ENCODE results near the gene HYCC2.

Gene HYCC2
- total RNA-seq = 59.3 to 59.8 reads per million in 2 experiments

DNA sequence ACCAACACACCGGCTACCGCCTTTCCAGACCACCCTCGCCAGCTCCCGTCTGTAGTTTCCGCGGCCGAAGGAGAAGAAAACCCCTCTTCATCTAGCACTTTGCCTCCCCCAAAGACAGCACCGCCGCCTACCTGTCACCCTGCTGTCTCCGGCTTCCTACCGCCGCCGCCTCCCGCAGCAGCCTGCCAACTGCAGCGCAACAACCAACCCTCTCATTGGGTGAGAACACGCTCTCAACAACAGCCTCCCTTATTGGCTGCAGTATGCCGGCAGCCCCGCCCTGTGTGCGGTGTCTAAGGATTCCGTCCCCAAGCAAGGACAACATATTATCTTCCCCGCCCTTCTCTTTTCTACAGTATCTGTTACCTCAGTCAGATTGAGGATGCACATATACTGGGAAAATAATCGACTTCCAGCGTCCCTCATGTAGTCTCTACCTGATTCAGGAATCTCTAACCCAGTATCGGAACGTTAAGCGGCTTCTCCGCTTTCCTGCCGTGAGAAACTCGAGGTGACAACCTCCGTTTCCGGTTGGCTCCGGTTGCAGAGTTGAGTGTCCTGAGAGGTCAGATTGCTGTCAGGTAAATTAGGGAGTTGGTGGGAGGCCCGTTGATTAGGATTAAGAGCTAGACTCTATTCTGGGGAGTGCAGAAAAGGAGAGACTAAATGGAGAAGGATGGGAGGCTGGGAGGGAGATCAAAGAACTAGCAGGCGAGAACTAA lies at the start of gene HYCC2, which contains the start of gene NDUFB3:
TSS of gene HYCC2 (minus strand) at position 193 of the 722 bp plus-strand sequence. CDS start 47,662 bp downstream, outside the sequence.
TSS of gene NDUFB3 (plus strand) at position 523 of the 722 bp plus-strand sequence. CDS start 6,882 bp downstream, outside the sequence.
- peak; percentile 91 for DNase-seq (ENCODE audit: low read depth)

DNA sequence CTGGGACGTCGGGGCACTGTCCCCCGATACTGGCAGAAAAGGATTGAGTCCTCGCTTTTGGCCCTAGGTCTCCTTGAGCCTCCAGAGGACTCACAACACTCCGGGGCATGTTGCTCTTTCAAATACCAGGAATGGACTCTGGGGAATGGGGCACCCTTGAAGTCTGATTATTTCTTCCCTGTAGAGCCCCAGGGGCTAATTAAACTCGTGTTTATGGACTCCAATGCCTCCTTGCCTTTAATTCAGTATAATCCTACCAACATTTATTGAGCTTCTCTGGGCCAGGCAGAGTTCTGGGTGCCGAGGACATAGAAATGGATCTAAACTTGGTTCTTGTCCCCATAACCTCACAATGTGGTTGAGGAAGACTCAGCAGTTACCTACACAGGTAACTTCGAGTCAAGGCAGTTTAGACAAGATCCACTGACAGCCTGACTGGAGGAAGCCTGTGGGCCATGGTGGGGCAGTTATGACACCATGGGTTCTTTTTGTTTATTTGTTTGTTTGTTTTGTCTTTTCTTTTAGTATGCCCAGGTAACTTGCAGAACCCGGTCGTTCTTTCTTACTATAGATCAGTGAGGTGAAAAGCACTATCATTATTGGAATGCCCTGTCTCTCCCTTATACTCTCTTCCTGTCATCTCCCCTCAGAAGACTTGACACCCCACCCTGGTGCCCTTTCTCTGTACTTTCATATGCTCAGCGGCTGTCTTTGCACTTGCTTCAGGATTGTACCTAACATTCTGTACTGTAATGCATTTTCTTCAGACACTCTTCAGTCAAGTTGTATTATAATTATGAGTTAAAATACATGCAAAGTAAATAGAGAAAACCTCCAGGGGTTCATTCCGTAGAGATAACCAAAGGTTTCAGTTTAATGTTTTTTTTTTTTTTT lies 47.7 kb upstream of the HYCC2 start:
- DNase-seq (ENCODE audit: low read depth) = no peak

DNA sequence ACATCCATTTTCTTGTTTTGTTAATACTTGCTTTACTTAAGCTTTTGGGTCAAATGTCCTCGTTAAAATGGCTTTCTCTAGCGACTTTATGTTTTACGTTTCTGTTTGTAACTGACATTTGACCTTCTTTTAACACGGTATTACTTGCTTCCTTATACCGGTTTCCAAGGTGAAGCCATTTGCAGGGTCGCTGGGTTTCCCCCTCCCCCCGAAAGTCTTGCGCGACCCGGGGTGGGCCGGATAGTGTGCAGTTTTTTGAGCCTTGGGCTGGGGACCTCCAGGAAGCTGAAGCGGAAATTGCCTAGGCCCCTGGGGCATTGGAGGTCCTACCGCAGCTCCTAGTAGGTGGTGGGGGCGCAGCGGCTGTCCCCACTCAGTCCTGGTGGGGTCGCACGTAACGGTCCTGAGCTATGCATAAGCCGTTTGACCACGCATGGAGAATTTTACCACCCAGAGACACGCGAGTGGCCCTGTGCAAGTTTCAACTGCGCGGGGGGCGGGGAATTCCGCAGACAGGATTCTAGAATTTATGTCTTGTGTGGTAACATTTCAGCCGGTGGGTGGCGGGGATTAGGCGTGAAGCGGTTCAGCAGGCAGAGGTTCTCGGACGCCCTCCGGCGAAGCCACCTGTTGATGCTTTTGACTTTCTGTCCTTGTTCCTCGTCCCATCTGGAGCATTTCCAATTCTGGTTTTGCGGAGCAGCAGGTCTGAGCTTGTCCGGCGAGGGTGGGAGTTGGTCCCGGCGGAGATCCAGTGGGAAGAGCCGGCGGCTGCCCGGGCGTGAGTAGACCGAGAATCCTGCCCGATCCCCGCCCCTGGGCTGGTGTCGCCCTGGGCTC lies 46.9 kb upstream of the HYCC2 start:
- DNase-seq (ENCODE audit: low read depth) = peak; percentile 77

DNA sequence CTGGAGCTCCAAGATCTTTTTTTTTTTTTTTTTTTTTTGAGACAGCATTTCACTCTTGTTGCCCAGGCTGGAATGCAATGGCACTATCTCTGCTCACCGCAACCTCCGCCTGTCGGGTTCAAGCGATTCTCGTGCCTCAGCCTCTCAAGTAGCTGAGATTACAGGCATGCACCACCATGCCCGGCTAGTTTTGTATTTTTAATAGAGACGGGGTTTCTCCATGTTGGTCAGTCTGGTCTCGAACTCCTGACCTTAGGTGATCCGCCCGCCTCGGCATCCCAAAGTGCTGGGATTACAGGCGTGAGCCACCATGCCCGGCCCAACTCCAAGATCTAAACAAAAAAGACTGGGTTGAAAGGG lies 46.2 kb upstream of the HYCC2 start:
- peak; percentile 38 for DNase-seq (ENCODE audit: low read depth)

DNA sequence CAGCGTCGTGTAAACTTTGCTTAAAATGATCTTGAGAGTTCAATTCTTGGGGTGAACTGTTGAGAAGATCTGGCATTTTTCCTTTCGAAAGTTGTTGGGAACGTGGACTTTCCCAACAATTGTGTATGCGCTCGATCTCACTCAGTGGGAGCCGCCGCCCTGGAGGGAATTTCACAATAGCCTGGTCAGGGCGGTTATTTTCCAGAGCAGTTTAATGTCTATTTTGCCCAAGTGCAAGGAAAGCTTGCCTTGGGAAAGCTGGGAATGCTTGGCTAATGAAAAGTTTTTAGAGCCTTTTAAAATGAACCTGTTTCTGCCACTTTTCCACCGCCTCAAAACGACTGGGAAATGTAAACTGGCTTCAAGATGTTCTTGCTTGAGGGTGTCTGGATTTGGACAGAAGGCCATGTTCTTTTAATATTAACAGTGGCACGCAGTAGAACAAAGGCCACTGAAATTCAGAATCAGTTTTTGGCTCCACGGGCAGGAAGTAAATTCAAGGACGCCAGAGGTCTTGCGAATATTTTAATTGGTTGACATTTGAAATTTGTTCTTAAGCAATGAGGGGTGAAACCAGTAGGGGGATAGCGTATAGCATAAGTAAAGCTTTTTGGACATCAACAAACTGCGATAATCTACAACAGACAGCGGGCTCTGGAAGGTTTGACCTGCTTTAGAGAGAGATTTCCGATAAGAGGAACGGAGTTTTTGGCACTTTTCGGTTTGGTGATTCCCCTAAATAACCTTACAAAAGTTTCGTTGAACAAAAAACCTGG lies 45.7 kb upstream of the HYCC2 start:
- no peak for DNase-seq (ENCODE audit: low read depth)

DNA sequence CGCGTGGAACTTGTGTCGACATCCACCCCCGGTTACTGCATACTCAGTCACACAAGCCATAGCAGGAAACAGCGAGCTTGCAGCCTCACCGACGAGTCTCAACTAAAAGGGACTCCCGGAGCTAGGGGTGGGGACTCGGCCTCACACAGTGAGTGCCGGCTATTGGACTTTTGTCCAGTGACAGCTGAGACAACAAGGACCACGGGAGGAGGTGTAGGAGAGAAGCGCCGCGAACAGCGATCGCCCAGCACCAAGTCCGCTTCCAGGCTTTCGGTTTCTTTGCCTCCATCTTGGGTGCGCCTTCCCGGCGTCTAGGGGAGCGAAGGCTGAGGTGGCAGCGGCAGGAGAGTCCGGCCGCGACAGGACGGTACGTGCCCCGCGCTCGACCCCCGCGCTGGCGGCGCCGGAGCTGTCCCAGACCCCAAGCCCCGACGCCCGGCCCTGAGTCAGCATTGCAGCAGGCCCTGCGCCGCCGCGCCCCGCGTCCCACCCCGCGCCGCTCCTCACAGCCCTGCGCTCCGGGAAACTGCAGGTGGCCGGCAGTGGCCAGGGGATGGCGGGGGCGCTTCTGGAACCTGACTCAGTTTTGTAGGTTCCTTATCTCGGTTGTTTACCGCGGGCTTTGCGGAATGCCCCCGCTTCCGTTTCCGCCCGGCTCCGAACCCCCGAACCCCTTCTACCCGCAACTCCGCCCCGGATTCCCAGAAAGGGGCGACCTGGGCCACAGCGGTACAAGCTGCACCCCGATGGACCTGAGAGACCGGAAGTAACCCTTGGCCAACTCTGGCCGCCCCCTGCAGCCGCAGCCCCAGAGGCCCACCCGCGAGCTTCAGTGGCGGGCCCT lies 44.9 kb upstream of the HYCC2 start, which contains the start of gene CFLAR:
TSS of gene CFLAR (plus strand) at position 50 of the 844 bp plus-strand sequence. CDS start 13,702 bp downstream, outside the sequence.
- DNase-seq (ENCODE audit: low read depth) = peak; percentile 62

DNA sequence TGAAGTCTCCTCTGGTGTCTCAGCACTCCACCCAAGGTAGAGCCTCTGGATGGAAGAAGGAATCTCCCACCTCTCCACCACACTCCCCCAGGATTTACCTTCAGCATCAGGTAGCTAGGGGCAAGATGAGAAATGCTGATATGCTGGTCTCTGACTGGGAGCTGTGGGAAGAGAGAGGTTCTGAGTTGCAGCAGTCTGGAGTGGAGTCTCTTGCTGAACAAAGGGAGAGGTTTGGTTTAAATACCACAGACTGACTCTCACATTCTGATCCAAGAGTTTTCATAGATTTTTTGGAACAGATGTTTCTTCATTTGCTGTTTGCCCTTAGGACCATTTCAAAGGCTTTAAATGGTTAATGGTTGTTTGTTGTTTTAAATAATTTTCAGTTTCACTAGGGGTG lies 43.4 kb upstream of the HYCC2 start:
- no peak for DNase-seq (ENCODE audit: low read depth)

DNA sequence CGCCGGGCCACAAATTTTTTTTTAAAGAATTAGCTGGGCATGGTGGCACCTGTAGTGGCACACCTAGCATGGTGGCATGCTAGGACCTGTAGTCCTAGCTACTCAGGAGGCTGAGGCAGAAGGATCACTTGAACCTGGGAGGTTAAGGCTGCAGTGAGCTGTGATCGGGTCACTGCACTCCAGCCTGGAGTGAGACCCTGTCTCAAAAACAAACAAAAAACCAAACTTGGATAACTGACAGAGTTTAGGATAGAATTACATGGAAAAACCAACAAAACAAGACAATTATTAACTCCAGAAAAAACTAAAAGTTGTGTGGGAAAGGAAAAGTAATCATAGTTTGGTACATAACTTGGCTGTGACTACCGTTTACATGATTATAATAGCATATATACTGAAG lies 42.9 kb upstream of the HYCC2 start:
- DNase-seq (ENCODE audit: low read depth) = no peak

DNA sequence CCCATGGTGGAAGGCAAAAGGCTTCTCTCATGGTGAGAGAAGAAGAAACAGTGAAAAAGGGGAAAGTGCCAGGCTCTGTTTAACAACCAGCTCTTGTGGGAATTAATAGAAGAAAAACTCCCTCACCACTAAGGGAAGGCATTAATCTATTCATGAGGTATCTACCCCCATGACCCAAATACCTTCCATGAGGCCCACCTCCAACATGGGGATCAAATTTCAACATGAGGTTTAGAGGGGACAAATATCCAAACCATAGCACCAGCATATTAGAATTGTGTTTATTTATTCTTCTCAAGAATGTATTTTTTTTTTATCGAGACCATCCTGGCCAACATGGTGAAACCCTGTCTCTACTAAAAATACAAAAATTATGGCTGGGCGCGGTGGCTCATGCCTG lies 39.6 kb upstream of the HYCC2 start:
- DNase-seq (ENCODE audit: low read depth) = no peak

DNA sequence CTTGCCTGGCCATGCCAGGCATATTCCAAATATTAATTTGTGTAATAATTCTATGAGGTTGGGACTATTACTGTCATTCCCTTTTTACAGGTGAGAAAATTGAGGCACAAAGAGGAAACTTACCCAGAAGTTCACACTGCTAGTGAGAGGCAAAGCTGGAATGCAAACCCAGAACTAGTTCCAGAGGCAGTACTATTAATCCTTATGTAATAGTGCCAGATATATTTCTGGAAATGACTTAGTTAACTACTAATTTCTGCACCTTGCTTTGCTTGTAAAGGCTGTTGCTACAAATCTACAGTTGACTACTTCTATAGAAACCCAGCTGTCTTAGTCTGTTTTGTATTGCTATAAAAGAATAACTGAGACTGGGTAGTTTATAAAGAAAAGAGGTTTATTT lies 39.1 kb upstream of the HYCC2 start:
- DNase-seq (ENCODE audit: low read depth) = no peak

DNA sequence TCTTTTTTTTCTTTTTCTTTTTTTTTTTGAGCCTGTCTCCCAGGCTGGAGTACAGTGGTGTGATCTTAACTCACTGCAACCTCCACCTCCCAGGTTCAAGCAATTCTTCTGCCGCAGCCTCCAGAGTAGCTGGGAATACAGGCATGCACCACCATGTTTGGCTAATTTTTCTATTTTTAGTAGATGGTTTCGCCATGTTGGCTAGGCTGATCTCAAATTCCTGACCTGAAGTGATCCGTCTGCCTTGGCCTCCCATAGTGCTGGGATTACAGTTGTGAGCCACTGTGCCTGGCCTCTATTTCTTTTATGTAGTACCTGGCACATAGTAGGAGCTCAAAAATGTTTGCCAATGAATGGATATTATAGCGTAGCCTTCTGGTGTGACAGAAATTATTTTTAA lies 37.7 kb upstream of the HYCC2 start:
- DNase-seq (ENCODE audit: low read depth) = no peak

DNA sequence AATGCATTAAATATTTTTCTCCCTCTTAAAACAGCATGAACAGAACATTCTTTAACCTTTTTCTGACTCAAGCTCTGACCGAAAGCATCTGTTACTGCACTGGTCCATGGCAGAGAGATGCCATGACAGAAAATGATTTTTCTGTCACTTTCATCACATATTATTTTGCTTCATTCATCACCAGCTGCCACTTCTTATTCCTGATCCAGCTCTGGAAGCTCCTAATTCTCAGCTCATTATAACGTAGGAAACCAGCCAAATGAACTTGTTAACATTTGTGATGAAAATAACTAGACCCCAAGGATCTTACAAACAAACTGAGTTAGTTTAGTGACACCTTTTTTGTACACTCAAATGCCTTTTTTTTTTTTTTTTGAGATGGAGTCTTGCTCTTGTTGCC lies 36.9 kb upstream of the HYCC2 start:
- no peak for DNase-seq (ENCODE audit: low read depth)

DNA sequence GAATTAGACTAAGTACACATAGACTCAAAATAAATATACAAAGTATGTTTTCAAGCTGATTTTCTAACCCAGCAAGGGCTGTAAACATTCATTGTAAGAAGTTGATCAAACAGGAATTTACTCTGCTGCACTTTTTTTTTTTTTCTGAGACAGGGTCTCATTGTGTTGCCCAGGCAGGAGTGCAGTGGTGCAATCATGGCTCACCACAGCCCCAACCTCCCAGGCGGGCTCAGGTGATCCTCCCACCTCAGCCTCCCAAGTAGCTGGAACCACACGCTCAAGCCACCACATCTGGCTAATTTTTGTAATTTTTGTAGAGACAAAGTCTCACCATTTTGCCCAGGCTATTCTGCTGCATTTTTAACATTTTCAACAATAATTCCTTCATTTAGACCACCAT lies 36.2 kb upstream of the HYCC2 start:
- no peak for DNase-seq (ENCODE audit: low read depth)

DNA sequence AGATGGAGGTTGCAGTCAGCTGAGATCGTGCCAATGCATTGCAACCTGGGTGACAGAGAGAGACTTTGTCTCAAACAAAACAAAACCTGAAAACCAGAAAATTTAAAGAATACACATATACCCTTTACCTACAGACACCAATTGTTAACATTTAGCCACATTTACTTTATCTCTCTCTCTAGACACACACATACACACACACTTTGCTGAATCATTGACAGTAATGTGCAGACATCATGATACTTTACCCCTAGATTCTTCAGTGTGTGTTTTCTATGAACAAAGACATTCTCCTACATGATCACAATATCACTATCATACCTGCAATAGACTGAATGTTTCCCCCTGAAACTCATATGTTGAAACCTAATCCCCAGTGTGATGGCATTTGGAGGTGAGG lies 34.3 kb upstream of the HYCC2 start:
- no peak for DNase-seq (ENCODE audit: low read depth)

DNA sequence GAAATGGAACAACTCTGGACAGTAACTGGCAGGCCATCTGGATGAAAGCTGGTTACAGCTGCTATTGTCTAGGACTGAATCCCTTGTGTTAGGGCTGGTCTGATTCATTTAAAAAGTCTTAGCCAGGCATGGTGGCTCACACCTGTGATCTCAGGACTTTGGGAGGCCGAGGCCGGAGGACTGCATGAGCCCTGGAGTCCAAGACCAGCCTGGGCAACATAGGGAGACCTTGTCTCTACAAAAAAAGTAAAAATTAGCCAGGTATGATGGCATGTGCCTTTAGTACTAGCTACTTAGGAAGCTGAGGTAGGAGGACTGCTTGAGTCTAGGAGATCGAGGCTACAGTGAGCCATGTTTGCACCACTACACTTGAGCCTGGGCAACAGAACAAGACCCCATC lies 29.0 kb upstream of the HYCC2 start:
- no peak for DNase-seq (ENCODE audit: low read depth)

DNA sequence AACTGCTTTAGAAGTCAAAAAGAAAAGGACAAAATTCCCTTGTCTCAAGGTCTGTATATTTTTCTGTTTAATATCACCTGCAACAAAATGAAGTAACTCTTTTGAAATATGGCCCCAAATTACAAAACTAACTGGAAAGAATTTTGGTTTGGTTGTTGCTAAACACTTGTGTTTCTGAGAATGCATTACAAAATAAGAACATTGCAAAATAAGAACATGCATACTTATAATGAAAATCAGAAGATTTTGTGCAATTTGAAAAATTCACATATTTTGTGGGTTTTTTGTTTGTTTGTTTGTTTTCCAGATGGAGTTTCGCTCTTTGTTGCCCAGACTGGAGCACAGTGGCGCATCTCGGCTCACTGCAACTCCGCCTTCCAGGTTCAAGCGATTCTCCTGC lies 22.1 kb upstream of the HYCC2 start:
- DNase-seq (ENCODE audit: low read depth) = no peak

DNA sequence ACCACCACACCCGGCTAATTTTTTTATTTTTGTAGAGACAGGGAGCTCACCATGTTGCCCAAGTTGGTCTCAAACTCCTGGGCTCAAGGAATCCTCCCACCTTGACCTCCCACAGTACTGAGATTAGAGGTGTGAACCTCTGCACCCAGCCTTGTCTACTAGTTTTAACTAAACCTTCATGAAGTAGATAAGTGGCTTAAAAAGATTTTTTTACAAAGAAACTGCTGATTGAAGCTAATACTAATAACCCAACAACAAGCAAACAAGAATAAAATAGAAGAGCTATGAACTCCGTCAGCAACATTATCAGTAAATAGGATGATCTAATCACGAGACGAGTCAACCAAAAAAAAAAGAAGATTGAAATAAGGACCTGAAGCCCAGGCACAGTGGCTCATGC lies 19.1 kb upstream of the HYCC2 start:
- no peak for DNase-seq (ENCODE audit: low read depth)

DNA sequence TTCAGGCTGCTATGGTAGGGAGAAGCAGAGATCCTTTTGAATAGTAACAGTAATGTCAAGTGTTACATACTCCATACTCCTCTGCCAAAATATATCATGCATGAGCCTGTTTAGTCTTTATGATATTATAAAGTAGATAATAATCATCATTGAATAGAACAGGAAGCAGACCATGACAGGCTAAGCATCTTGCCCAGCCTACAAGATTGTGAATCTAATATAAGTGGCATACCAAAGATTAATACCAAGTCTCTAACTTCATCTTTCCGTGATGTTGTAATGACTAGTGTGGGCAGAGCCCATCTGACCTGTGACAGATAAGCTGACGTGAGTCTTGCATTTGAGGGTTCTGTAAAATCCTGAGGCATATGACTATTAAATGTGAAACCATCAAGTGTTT lies 13.4 kb upstream of the HYCC2 start:
- no peak for DNase-seq (ENCODE audit: low read depth)

DNA sequence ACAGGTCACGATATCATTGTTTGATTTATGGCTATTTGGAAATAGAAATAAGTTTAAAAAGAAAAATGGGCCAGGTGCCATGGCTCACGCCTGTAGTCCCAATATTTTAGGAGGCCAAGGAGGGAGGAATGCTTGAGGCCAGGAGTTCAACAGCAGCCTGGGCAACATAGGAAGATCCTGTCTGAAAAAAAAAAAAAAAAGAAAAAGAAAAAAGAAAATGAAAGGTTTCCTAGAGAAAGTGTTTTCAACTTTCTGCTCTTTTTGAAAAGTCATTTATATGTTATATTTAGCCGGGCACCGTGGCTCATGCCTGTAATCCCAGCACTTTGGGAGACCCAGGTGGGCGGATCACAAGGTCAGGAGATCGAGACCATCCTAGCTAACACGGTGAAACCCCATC lies 3.5 kb upstream of the HYCC2 start:
- DNase-seq (ENCODE audit: low read depth) = no peak

DNA sequence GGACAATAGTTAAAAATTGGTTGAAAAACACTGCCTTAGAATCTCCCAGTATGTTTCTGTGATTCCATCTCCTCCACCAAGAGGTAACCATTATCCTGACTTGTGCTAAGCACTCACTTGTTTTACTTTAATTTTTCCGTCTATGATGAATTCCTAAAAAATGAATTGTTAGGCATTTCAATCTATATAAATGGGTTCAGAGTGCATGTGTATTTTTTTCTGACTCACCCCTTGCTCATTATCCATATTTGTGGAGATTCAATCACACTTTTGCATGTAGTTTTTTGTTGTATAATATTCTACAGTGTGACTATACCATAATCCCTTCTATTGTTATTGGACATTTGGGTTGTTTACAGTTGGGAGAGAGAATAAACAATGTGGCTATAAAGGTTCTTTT lies 1.6 kb upstream of the HYCC2 start:
- no peak for DNase-seq (ENCODE audit: low read depth)

DNA sequence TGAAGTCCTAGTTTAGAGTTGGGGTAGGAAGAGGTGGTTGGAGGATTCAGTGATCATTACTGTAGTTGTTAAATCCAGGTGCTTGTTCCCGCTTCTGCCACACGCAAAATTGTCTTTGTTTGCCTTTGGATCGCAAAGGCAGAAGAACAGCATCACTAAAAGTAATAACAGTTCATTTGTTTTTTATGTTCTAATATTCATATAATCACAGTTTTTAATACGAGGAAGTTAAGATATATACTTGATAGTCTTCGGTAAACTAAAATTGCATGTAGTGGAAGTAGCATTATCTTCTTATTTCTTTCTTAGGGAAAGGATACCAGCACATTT lies 695 bp upstream of the HYCC2 start:
- DNase-seq (ENCODE audit: low read depth) = no peak

All from T follicular helper cell (primary cell).